ENCODE results near the gene SLC22A23.
"Not testable (repeated sequence)": the region's sequence is repeated elsewhere in the genome, so short reads cannot be mapped to it uniquely, and the experiment has no call there.

- not testable (repeated sequence) for TF ChIP-seq SUZ12 (IDR thresholded peaks at IDR 0.05; ENCODE audit: extremely low read depth, insufficient read depth, insufficient read length); YY1 (IDR thresholded peaks at IDR 0.05; ENCODE audit: insufficient read depth, insufficient read length)
These were observed 78.5 kb downstream of the SLC22A23 start for GRCh38 chr6:3378398-3378782.
